Endothelial cell of umbilical vein (primary cell): ENCODE data around the gene SDCBP2. TPM values are rescaled to one million over a fixed set of nuclear protein-coding genes. Genes with fewer than 3 reads are reported as not detected.

Experiments used
- BruUV-seq: library from RNA; stranded (reverse); fragments of 400-500 nt; replicated peaks from 2 replicates; lab custom pipeline; 2021; lab: Mats Ljungman, UMichigan
- CTCF ChIA-PET: fragments of 300-600, 350-600 bp; sonication (Branson Sonifier 250); formaldehyde crosslinking; loops from one replicate; lab custom pipeline; 2021; ENCODE audit warnings: antibody characterized with exemption, inconsistent platforms; lab: Charles Lee
- POLR2A ChIA-PET: fragments of 300-600, 350-600 bp; sonication (Branson Sonifier 250); formaldehyde crosslinking; loops from one replicate; lab custom pipeline; 2021; ENCODE audit warnings: antibody characterized with exemption, inconsistent platforms; lab: Charles Lee
- DNase-seq: peaks from one replicate; pipeline ENCODE4 v3.0.0-alpha.2; 2011; ENCODE audit warnings: low read depth, low spot score
- FAIRE-seq: peaks from 2 replicates; lab custom pipeline; 2011; peaks lifted over from hg19 to GRCh38; lab: Jason Lieb, UNC
- H2AFZ ChIP-seq: 2 replicates; pipeline ENCODE4 v1.6.0; 2012; ENCODE audit warnings: low read depth, low read length, control low read depth, inconsistent platforms
- H3K27ac ChIP-seq: 2 replicates; pipeline ENCODE4 v1.5.1; 2011; ENCODE audit warnings: low read depth, mild to moderate bottlenecking, control low read depth, low read length, moderate library complexity; ENCODE audit not compliant: insufficient read depth
- H3K27me3 ChIP-seq, 2 experiments: 2 replicates each; pipeline versions ENCODE4 v1.6.0 to v1.6.1; 2011; ENCODE audit warnings: low read length in 2 of 2, mixed read lengths in 1 of 2; ENCODE audit not compliant: control insufficient read depth in 2 of 2, insufficient read depth in 2 of 2
- H3K36me3 ChIP-seq, 2 experiments: 2 replicates in 1 of 2; 3 replicates in 1 of 2; pipeline ENCODE4 v1.5.1; 2011; ENCODE audit warnings: low read length in 2 of 2, mild to moderate bottlenecking in 1 of 2, moderate library complexity in 1 of 2; ENCODE audit not compliant: control insufficient read depth in 2 of 2, insufficient read depth in 2 of 2; ENCODE audit errors: extremely low read depth in 1 of 2
- H3K4me1 ChIP-seq: 3 replicates; pipeline ENCODE4 v1.5.1; 2011; ENCODE audit warnings: mild to moderate bottlenecking, low read length; ENCODE audit not compliant: control insufficient read depth, insufficient read depth; ENCODE audit errors: extremely low read depth
- H3K4me2 ChIP-seq: 2 replicates; pipeline ENCODE4 v1.6.1; 2011; ENCODE audit warnings: low read length, control low read depth, mixed read lengths; ENCODE audit not compliant: insufficient read depth
- H3K4me3 ChIP-seq, 3 experiments: fragments of 200-600 bp in 1 of 3; sonication (generic), shearing (Covaris generic) in 1 of 3; replicated peaks in 1 of 3; 2 replicates each; pipeline ENCODE4 v1.5.1; 2011 to 2016; ENCODE audit warnings: control low read depth in 3 of 3, low read length in 3 of 3, mild to moderate bottlenecking in 2 of 3, inconsistent platforms in 1 of 3, low read depth in 1 of 3, moderate library complexity in 1 of 3; ENCODE audit not compliant: insufficient read depth in 1 of 3
- H3K79me2 ChIP-seq: 2 replicates; pipeline ENCODE4 v1.6.0; 2012; ENCODE audit warnings: low read length, inconsistent platforms; ENCODE audit not compliant: control insufficient read depth, insufficient read depth
- H3K9ac ChIP-seq: replicated peaks from 2 replicates; pipeline ENCODE3; 2011; ENCODE audit warnings: low read length, control low read depth; ENCODE audit not compliant: insufficient read depth; ENCODE audit errors: extremely low read depth
- H3K9me1 ChIP-seq: replicated peaks from 3 replicates; pipeline ENCODE4 v1.6.0; 2011; ENCODE audit warnings: mild to moderate bottlenecking, low read length; ENCODE audit not compliant: control insufficient read depth, insufficient read depth; ENCODE audit errors: extremely low read depth
- H3K9me3 ChIP-seq: replicated peaks from 2 replicates; pipeline ENCODE4 v1.5.1; 2012; ENCODE audit warnings: low read length, inconsistent platforms; ENCODE audit not compliant: control insufficient read depth, insufficient read depth
- H4K20me1 ChIP-seq: replicated peaks from 2 replicates; pipeline ENCODE3; 2011; ENCODE audit warnings: mild to moderate bottlenecking, low read length; ENCODE audit not compliant: control insufficient read depth, insufficient read depth; ENCODE audit errors: extremely low read depth
- CTCF ChIP-seq, 2 donors: IDR thresholded peaks; 1 replicate in 1 of 2; 2 replicates in 1 of 2; pipeline ENCODE4 v1.5.1; 2011; ENCODE audit warnings: low read length in 2 of 2, mild to moderate bottlenecking in 2 of 2, moderate library complexity in 2 of 2, control low read depth in 1 of 2, inconsistent platforms in 1 of 2, low read depth in 1 of 2; ENCODE audit not compliant: insufficient read depth in 1 of 2; ENCODE audit errors: extremely low read depth in 1 of 2
- EZH2 ChIP-seq: IDR thresholded peaks from 2 replicates; pipeline ENCODE4 v1.6.1; 2012; ENCODE audit warnings: borderline replicate concordance, low read depth, mild to moderate bottlenecking, moderate library complexity, low read length, inconsistent platforms; ENCODE audit not compliant: severe bottlenecking
- FOS ChIP-seq: IDR thresholded peaks from 2 replicates; pipeline ENCODE4 v1.6.1; 2011; ENCODE audit warnings: mild to moderate bottlenecking, low read length, moderate library complexity, borderline replicate concordance; ENCODE audit not compliant: insufficient read depth
- GATA2 ChIP-seq: IDR thresholded peaks from 2 replicates; pipeline ENCODE4 v1.7.0; 2011; ENCODE audit warnings: low read depth, mild to moderate bottlenecking, moderate library complexity, mixed read lengths, low read length; ENCODE audit not compliant: insufficient read length, insufficient read depth
- JUN ChIP-seq: IDR thresholded peaks from 2 replicates; pipeline ENCODE4 v1.6.1; 2011; ENCODE audit warnings: borderline replicate concordance, low read depth; ENCODE audit not compliant: insufficient read length, insufficient read depth
- MYC ChIP-seq: IDR thresholded peaks from one replicate; pipeline ENCODE4 v1.6.1; 2011; ENCODE audit warnings: mild to moderate bottlenecking, low read depth, low read length
- POLR2A ChIP-seq: IDR thresholded peaks from 2 replicates; pipeline ENCODE4 v1.6.1; 2012; ENCODE audit warnings: low read depth, mild to moderate bottlenecking, control low read depth, low read length
- POLR2AphosphoS5 ChIP-seq: IDR thresholded peaks from 2 replicates; pipeline ENCODE4 v1.6.1; 2012; ENCODE audit warnings: low read depth, mild to moderate bottlenecking, control low read depth, low read length, moderate library complexity; ENCODE audit not compliant: insufficient read depth
- dilution Hi-C: fragments of 300-500 bp; cut with MboI; formaldehyde crosslinking; loops from one replicate; pipeline ENCODE4 v1.15.0; 2019; ENCODE audit warnings: low sequenced_read_pairs; ENCODE audit not compliant: extremely low pct_ligation_motif_present
- intact Hi-C: fragments of 100-400 bp; cut with micrococcal nuclease; formaldehyde crosslinking; loops from one replicate; pipeline ENCODE4 v1.10.0; 2022
- polyA plus RNA-seq, 4 experiments: library from polyadenylated mRNA; depleted of rRNA in 3 of 4; stranded (reverse) in 3 of 4; unstranded in 1 of 4; fragments of >200 nt; gene quantifications; 2 replicates each; pipeline versions ENCODE4 v1.2.1 to v1.2.3, GENCODE V29; 2011 to 2012; ENCODE audit warnings: missing spikeins in 1 of 4
- total RNA-seq: library from RNA; stranded (reverse); gene quantifications from 2 replicates; pipeline ENCODE4 v1.2.3, GENCODE V29; 2021
- TF ChIP-seq, protein P1 (sequence below): IDR thresholded peaks from 2 replicates; pipeline ENCODE4 v1.6.1; 2011; ENCODE audit not compliant: insufficient read depth, insufficient read length

The SDCBP2 gene
- total and polyA plus RNA-seq, 2 donors (not counting 3 experiments of a cell fraction or from before 2014, with no cell fraction given): 6.9 to 9.0 TPM

- TF ChIP-seq CTCF (IDR thresholded peaks at IDR 0.05; ENCODE audit: extremely low read depth in 1 of 2, insufficient read depth in 1 of 2, low read depth in 1 of 2, low read length in 2 of 2) (no peak), POLR2A (no peak), JUN (no peak), MYC (no peak), GATA2 (no peak), FOS (no peak), EZH2 (no peak), POLR2AphosphoS5 (no peak)
- TF ChIP-seq, protein P1, sequence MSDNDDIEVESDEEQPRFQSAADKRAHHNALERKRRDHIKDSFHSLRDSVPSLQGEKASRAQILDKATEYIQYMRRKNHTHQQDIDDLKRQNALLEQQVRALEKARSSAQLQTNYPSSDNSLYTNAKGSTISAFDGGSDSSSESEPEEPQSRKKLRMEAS: no peak
- H3K4me3 ChIP-seq: no peak overlapping the region
- no peaks in the 10 kb centered on the region for H3K79me2 ChIP-seq
- no peaks in the 10 kb centered on the region for H4K20me1 ChIP-seq
- no peak overlapping the region for H2AFZ ChIP-seq
- intact Hi-C loops (no loop called here), dilution Hi-C loops (no loop called here)
- no peak overlapping the region for H3K9ac ChIP-seq
- H3K9me3 ChIP-seq: no peaks in the 10 kb centered on the region
- DNase-seq (peak; percentile 30), FAIRE-seq (no peak)
- no peak overlapping the region for H3K27ac ChIP-seq
- peaks cover 0 to 1% of the 10 kb centered on the region in 2 experiments for H3K36me3 ChIP-seq
- no peak overlapping the region for H3K4me2 ChIP-seq
- peaks cover 8% of the 10 kb centered on the region for H3K4me1 ChIP-seq
- BruUV-seq: no TSS peak
- no peaks in the 10 kb centered on the region for H3K9me1 ChIP-seq
- H3K27me3 ChIP-seq: peaks cover 0 to 3% of the 10 kb centered on the region in 2 experiments
- POLR2A ChIA-PET: no interaction called here
- CTCF ChIA-PET: no interaction called here
These were observed 65.1 kb downstream of the SDCBP2 start for GRCh38 chr20:1263853-1264252.

Other genes starting within 250 kb of the SDCBP2 start
- gene PSMF1, start 210.5 kb downstream of the SDCBP2 start, total RNA-seq: 140 and 142 TPM in 2 replicates
- gene PSMF1, start 210.5 kb downstream of the SDCBP2 start, polyA plus RNA-seq: 166 and 354 TPM in 2 replicates
- 0.67 and 1.1 TPM in 2 replicates for gene TMEM74B, start 144.2 kb downstream of the SDCBP2 start, total RNA-seq
- gene TMEM74B, start 144.2 kb downstream of the SDCBP2 start, polyA plus RNA-seq: 0.26 and 0.54 TPM in 2 replicates
- not detected in 2 replicates for gene C20orf202, start 125.7 kb downstream of the SDCBP2 start, total RNA-seq
- not detected in 2 replicates for gene C20orf202, start 125.7 kb downstream of the SDCBP2 start, polyA plus RNA-seq
- not detected in 2 replicates for gene RAD21L1, start 103.1 kb downstream of the SDCBP2 start, total RNA-seq
- 0.06 TPM in 1 of 2 replicates, not detected in the other for gene RAD21L1, start 103.1 kb downstream of the SDCBP2 start, polyA plus RNA-seq
- 5.1 and 5.5 TPM in 2 replicates for gene SNPH, start 62.8 kb downstream of the SDCBP2 start, total RNA-seq
- gene SNPH, start 62.8 kb downstream of the SDCBP2 start, polyA plus RNA-seq: 2.3 TPM in 2 replicates
- gene FKBP1A, start 63.9 kb upstream of the SDCBP2 start, total RNA-seq: 968 and 982 TPM in 2 replicates
- gene FKBP1A, start 63.9 kb upstream of the SDCBP2 start, polyA plus RNA-seq: 1,861 and 1,972 TPM in 2 replicates
- 95.7 and 107 TPM in 2 replicates for gene NSFL1C, start 137.7 kb upstream of the SDCBP2 start, total RNA-seq
- gene NSFL1C, start 137.7 kb upstream of the SDCBP2 start, polyA plus RNA-seq: 26.0 and 27.3 TPM in 2 replicates
- gene SIRPB2, start 162.3 kb upstream of the SDCBP2 start, total RNA-seq: 9.5 and 12.3 TPM in 2 replicates
- gene SIRPB2, start 162.3 kb upstream of the SDCBP2 start, polyA plus RNA-seq: 18.8 and 19.7 TPM in 2 replicates
- gene SIRPD, start 228.6 kb upstream of the SDCBP2 start, total RNA-seq: not detected in 2 replicates
- gene SIRPD, start 228.6 kb upstream of the SDCBP2 start, polyA plus RNA-seq: not detected in 2 replicates